ENCODE data around the gene ABHD15. TPM values are rescaled to one million over a fixed set of nuclear protein-coding genes. Genes with fewer than 3 reads are reported as not detected.
A peak's percentile ranks its signal among the peaks of the same experiment; 100 is the strongest.

The ABHD15 gene
- total and polyA plus RNA-seq, 9 of the 15 experiments (the other 6 are each of a cell fraction or from before 2014, with no cell fraction given), result 0.85 to 4.2 (median 2.1) TPM

- TF ChIP-seq ZNF232 (CRISPR knock-in tag; IDR thresholded peaks at IDR 0.05) (no peak), BRCA1 (IDR thresholded peaks at IDR 0.05) (no peak), BRCA1 (CRISPR knock-in tag; IDR thresholded peaks at IDR 0.05) (no peak), ELF2 (CRISPR knock-in tag; IDR thresholded peaks at IDR 0.05) (0 out of 2 replicates have a peak, but pooled peaks have one; percentile 16), RCOR1 (IDR thresholded peaks at IDR 0.05; ENCODE audit: borderline replicate concordance in 1 of 2, low read depth in 2 of 2, low read length in 2 of 2) (peak in 1 of 2 experiments; percentile 42; a peak in 1 of 4 replicates), HMG20A (CRISPR knock-in tag; conservative IDR thresholded peaks at IDR 0.05) (no peak), ELK3 (CRISPR knock-in tag; IDR thresholded peaks at IDR 0.05) (no peak), KDM1A (IDR thresholded peaks at IDR 0.05) (no peak), ZNF668 (CRISPR knock-in tag; IDR thresholded peaks at IDR 0.05) (no peak), ZNF165 (CRISPR knock-in tag; IDR thresholded peaks at IDR 0.05; ENCODE audit: borderline replicate concordance) (no peak), MYNN (IDR thresholded peaks at IDR 0.05) (peak; percentile 44; the same call in 1 of the 2 replicates), MYNN (CRISPR knock-in tag; IDR thresholded peaks at IDR 0.05) (no peak), CTBP1 (IDR thresholded peaks at IDR 0.05; ENCODE audit: borderline replicate concordance) (peak; percentile 17; the same call in 1 of the 2 replicates), GTF2A2 (tag; IDR thresholded peaks at IDR 0.05) (no peak), PRDM10 (IDR thresholded peaks at IDR 0.05; ENCODE audit: partially characterized antibody) (no peak), ZNF77 (CRISPR knock-in tag; IDR thresholded peaks at IDR 0.05) (no peak), HES1 (IDR thresholded peaks at IDR 0.05; ENCODE audit: low read depth) (no peak), YBX1 (IDR thresholded peaks at IDR 0.05) (no peak)
- TF ChIP-seq, protein P1, sequence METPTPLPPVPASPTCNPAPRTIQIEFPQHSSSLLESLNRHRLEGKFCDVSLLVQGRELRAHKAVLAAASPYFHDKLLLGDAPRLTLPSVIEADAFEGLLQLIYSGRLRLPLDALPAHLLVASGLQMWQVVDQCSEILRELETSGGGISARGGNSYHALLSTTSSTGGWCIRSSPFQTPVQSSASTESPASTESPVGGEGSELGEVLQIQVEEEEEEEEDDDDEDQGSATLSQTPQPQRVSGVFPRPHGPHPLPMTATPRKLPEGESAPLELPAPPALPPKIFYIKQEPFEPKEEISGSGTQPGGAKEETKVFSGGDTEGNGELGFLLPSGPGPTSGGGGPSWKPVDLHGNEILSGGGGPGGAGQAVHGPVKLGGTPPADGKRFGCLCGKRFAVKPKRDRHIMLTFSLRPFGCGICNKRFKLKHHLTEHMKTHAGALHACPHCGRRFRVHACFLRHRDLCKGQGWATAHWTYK (CRISPR knock-in tag; IDR thresholded peaks at IDR 0.05), result no peak
- TF ChIP-seq, protein P2, sequence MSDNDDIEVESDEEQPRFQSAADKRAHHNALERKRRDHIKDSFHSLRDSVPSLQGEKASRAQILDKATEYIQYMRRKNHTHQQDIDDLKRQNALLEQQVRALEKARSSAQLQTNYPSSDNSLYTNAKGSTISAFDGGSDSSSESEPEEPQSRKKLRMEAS (CRISPR knock-in tag; IDR thresholded peaks at IDR 0.05), result 0 out of 2 replicates have a peak, but pooled peaks have one; percentile 24
- TF ChIP-seq, protein P3, sequence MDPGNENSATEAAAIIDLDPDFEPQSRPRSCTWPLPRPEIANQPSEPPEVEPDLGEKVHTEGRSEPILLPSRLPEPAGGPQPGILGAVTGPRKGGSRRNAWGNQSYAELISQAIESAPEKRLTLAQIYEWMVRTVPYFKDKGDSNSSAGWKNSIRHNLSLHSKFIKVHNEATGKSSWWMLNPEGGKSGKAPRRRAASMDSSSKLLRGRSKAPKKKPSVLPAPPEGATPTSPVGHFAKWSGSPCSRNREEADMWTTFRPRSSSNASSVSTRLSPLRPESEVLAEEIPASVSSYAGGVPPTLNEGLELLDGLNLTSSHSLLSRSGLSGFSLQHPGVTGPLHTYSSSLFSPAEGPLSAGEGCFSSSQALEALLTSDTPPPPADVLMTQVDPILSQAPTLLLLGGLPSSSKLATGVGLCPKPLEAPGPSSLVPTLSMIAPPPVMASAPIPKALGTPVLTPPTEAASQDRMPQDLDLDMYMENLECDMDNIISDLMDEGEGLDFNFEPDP (CRISPR knock-in tag; IDR thresholded peaks at IDR 0.05), result no peak
These were observed 13.3 kb upstream of the ABHD15 start (continued) for GRCh38 chr17:29579866-29580771.
